GM19463 (cell line): ENCODE data around the gene PRDM16.
"Not testable (repeated sequence)": the region's sequence is repeated elsewhere in the genome, so short reads cannot be mapped to it uniquely, and the experiment has no call there.

Experiments used
- ATAC-seq: cut with Tn5 transposase; IDR thresholded peaks from one replicate; pipeline ENCODE4 v1.9.1; 2021; ENCODE audit warnings: mild to moderate bottlenecking, moderate library complexity; ENCODE audit not compliant: unreplicated experiment

PRDM16 gene

GRCh38 chr1:3156936-3157335 is 87.9 kb downstream of the PRDM16 start:
- ATAC-seq, result no peak

- no peak for ATAC-seq
These were observed 89.3 kb downstream of the PRDM16 start for GRCh38 chr1:3158347-3158746.

GRCh38 chr1:3159121-3159520 is 90.1 kb downstream of the PRDM16 start:
- ATAC-seq, result no peak

DNA sequence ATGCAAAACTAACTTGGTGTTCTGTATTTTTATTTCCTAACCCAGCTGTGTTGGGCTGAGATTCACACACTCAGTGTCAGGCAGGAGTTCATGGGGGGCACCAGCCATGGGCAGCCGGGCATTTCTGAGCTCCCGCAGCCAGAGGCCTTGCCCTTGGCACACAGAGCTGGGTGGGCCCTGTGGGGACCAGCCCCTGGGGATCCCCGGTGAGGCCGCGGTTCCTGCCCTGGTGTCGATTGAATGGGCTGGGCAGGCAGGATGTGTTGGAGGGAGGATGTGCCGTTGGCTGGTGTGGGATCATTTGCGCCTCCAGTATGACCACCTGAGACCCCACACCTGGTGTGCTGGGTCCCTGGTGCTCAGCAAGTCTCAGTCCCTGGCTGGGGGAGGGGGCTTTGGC is 91.0 kb downstream of the PRDM16 start:
- ATAC-seq, result no peak

DNA sequence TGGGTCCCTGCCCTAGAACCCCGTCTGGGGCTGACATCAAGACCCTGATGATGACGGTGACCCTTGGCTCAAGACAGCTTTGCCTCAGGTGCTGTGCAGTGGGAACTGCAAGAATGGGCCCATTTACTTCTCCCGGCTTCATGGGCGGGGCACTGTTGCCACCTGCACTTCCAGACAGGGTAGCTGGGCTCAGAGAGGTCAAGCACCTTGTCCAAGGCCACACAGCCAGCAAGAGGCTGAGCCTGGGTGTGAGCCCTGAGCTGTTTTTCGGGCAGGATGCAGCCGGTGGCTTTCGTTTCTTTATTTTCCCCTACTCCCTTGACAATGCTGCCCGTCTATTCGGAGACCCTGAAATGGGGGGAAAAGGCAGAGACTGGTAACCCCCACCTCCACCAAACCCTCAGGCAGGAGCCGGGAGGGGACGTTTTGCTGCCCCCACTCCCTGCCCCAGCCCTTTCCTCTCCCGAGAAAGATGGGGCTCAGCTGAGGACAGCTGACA is 91.7 kb downstream of the PRDM16 start:
- no peak for ATAC-seq

DNA sequence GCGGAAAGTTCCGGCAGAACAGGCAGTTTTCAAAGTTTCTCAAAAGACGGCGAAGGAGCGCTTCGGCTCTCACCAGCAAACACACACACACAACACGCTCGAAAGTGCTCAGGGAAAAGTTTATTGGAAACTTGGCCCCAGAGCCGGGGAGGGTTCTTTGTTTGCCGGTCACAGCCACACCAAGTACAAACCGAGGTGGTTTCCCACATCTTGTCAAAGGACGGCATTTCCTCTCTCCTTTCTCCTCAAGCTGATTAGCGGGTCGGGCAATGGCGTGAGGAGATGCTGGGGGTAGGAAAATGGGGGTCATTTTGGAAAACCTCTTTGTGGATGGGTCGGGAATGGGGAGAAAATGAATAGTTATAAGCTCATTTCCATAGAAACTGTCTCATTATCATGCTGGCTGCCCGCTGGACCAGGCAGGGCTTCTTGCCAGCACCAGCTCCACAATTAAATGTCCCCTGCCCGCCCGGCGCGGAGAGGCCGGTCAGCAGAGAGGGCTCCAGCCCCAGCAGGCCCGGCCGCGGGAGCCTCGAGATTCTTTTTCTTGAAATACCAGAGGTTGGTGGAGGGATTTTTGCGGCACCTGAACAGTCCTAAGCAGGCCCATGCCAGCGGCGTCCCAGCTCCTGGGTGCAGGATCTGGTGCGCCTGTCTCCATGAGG is 92.3 kb downstream of the PRDM16 start:
- ATAC-seq, result no peak

- no peak for ATAC-seq
These were observed 93.4 kb downstream of the PRDM16 start for GRCh38 chr1:3162322-3162882.

GRCh38 chr1:3163356-3163755 is 94.4 kb downstream of the PRDM16 start:
- ATAC-seq, result no peak

DNA sequence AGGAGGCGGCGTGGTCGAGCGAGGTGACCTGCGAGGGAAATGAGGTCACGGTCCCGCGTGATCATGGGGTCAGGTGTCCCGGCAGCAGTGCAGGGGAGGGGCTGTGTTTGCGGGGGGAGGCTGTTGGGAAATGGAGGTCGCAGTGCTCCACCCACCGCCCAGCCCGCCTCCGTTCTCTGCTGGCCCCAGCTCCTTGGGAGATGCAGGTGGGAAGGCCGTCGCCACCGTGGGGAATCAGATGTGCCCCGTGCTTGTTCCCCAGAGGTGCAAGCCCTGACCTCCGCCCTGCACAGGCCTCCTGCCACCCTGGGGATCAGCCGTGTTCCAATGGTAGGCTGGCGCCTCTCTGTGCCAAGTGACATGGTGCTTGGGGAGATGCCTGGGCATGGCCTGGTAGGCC is 95.7 kb downstream of the PRDM16 start:
- no peak for ATAC-seq

DNA sequence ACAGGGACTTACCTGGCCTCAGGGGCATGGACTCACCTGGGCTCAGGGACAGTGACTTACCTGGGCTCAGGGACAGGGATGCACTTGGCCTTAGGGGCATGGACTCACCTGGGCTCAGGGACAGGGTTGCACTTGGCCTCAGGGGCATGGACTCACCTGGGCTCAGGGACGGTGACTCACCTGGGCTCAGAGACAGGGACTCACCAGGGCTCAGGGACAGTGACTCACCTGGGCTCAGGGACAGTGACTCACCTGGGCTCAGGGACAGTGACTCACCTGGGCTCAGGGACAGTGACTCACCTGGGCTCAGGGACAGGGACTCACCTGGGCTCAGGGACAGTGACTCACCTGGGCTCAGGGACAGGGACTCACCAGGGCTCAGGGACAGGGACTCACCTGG is 96.2 kb downstream of the PRDM16 start:
- not testable (repeated sequence) for ATAC-seq

- ATAC-seq, result no peak
These were observed 97.4 kb downstream of the PRDM16 start for GRCh38 chr1:3166206-3166918.

DNA sequence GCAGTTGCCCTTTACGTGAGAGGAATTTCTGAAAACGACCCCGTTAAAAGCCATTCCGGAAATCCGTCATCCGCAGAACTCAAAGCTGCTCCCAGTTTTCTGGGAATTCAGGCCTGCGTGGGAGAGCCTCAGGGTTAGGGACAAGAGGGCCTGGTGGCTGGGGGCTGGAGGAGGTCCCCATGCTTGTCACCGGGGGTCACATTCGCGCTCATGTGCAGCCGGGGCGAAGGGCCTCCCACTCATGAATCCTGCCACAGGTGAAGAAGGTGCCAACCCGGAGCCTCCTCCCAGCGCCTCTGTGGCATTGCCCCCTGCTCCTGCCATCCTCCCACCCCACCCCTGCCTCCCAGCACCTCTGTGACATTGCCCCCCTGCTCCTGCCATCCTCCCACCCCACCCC is 98.3 kb downstream of the PRDM16 start:
- ATAC-seq, result no peak

- no peak for ATAC-seq
These were observed 99.7 kb downstream of the PRDM16 start for GRCh38 chr1:3168678-3169077.

DNA sequence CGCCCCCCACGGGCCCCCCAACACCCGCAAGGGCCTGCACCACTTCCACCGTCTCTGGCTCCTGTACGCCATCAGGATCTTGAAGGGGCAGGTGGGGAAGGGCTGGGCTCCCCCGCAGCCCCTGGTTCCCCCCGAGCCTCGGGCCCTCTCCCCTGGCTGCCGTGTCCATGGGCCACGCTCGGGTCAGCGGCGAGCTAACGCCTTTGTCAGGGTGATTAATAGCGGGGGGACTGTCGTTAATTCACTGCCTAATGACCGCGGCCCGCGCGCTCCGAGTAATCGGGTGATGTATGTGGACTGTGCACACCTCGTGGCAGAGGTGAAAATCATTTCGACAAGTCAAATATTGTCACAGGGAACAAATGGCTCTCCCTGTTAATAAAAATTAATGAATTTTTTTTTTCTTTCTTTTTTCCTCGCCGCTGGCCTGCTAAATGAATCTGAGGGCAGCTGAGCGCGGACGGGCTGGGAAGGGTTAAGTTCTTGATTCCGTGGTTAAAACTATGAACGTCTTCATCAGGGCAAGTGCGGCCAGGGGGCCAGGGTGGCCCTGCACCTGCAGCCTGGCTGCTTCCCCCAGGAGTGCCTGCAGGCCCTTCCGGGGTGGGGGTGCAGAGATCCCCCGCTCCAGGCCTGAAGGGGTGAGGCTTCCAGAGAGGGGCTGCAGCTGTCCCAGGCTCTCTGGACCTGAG is 100.8 kb downstream of the PRDM16 start:
- no peak for ATAC-seq

GRCh38 chr1:3170561-3171453 is 101.8 kb downstream of the PRDM16 start:
- no peak for ATAC-seq

- no peak for ATAC-seq
These were observed 102.8 kb downstream of the PRDM16 start for GRCh38 chr1:3171761-3172160.

DNA sequence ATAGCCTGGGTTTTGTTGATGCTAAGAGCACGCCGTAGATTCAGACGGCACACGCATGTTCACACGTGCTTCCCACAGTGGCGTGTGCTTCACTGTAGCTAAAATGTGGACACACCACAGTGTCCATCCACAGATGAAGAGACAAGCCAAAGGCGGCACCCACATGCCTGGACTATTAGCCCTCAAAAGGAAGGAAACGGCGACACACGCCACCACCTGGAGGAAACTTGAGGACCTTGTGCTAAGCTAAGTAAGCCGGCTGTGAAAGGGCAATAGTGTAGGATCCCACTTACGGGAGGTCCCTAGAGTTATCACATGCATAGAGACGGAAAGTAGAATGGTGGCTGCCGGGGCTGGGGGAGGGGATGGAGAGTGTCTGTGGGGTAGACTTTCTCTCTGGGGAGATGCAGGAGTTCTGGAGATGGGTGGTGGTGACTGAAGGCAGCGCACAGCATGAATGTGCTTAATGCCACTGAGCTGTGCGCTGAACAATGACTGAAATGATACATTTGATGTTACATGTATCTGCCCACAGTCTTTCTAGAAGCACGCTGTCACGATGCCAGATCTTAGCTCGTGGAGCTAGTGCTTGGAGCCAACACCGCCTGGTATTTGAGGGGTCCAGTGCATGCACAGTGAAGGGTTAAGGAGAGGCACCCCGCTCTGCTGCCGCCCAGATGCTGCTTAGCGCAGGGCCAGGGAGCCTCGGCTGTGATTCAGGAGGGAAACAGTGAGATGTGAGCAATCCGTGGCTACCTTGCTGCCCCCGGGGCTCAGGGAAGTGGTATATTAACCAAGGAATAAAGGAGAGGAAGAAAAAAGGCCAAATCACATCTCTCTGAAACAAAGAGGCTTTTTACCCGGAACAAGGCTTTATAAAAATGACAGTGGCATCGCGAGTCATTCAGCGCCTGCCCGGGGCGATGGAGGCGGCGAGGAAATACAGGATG is 103.7 kb downstream of the PRDM16 start:
- ATAC-seq, result no peak

- ATAC-seq, result no peak
These were observed 104.5 kb downstream of the PRDM16 start for GRCh38 chr1:3173381-3173980.
